Measurements from ENCODE around the gene TM9SF1. TPM values are rescaled to one million over a fixed set of nuclear protein-coding genes. Genes with fewer than 3 reads are reported as not detected.

TM9SF1 gene
- total and polyA plus RNA-seq, 2 experiments from 2014 or later: 12.6 to 27.5 TPM

DNA sequence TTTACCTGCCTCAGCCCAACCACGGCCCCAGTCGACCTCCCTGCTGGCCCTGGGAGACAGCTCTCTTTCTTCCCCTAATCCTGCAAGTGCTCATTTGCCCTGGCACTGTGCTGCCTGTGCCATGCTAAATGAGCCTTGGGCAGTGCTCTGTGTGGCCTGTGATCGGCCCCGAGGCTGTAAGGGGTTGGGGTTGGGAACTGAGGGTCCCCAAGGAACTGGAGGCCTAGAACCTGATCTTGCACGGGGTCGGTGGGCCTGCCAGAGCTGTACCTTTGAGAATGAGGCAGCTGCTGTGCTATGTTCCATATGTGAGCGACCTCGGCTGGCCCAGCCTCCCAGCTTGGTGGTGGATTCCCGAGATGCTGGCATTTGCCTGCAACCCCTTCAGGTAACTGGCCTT lies 45.2 kb downstream of the TM9SF1 start (continued):
- TF ChIP-seq, protein P1, sequence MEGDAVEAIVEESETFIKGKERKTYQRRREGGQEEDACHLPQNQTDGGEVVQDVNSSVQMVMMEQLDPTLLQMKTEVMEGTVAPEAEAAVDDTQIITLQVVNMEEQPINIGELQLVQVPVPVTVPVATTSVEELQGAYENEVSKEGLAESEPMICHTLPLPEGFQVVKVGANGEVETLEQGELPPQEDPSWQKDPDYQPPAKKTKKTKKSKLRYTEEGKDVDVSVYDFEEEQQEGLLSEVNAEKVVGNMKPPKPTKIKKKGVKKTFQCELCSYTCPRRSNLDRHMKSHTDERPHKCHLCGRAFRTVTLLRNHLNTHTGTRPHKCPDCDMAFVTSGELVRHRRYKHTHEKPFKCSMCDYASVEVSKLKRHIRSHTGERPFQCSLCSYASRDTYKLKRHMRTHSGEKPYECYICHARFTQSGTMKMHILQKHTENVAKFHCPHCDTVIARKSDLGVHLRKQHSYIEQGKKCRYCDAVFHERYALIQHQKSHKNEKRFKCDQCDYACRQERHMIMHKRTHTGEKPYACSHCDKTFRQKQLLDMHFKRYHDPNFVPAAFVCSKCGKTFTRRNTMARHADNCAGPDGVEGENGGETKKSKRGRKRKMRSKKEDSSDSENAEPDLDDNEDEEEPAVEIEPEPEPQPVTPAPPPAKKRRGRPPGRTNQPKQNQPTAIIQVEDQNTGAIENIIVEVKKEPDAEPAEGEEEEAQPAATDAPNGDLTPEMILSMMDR (conservative IDR thresholded peaks at IDR 0.05; ENCODE audit: low read depth in 2 of 2): no peak
- no peak for TF ChIP-seq POLR2AphosphoS5 (IDR thresholded peaks at IDR 0.05; ENCODE audit: low read depth)

DNA sequence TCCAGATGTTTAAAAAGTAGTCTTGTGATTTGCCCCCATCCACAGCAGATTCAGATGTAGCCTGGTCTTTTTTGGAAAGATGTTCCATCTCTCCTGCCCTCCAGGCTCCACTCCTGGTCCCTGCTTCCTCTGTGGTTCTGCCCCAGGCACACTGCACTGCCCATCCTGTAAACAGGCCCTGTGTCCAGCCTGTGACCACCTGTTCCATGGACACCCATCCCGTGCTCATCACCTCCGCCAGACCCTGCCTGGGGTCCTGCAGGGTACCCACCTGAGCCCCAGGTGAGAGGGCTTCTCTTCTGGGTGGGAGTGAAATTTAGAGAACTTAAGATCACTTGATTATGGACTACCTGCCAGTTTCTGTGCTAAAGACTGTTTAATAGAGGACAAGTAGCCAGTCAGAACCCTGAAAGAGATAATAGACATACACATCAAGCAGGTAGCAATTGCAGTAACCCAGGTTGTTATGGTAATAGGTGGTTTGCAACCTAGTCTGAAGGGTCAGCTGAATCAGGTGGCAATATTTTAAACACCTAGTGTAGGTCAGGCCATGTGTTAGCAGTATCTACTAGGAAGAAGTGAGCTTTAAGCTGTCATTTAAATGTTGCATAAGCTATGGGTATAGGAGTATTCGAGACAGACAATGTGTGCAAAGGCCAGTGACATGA lies 45.8 kb downstream of the TM9SF1 start:
- no peak for ATAC-seq
- no peak for DNase-seq (ENCODE audit: low spot score)
- no peak for TF ChIP-seq EZH2 (IDR thresholded peaks at IDR 0.05; ENCODE audit: low read depth, unreplicated experiment)
- TF ChIP-seq ZNF331 (CRISPR knock-in tag; IDR thresholded peaks at IDR 0.05; ENCODE audit: low read depth): no peak
- TF ChIP-seq NANOG (IDR thresholded peaks at IDR 0.05; ENCODE audit: borderline replicate concordance): no peak
- TF ChIP-seq, protein P2, sequence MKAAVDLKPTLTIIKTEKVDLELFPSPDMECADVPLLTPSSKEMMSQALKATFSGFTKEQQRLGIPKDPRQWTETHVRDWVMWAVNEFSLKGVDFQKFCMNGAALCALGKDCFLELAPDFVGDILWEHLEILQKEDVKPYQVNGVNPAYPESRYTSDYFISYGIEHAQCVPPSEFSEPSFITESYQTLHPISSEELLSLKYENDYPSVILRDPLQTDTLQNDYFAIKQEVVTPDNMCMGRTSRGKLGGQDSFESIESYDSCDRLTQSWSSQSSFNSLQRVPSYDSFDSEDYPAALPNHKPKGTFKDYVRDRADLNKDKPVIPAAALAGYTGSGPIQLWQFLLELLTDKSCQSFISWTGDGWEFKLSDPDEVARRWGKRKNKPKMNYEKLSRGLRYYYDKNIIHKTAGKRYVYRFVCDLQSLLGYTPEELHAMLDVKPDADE (IDR thresholded peaks at IDR 0.05): no peak
- TF ChIP-seq, protein P3, sequence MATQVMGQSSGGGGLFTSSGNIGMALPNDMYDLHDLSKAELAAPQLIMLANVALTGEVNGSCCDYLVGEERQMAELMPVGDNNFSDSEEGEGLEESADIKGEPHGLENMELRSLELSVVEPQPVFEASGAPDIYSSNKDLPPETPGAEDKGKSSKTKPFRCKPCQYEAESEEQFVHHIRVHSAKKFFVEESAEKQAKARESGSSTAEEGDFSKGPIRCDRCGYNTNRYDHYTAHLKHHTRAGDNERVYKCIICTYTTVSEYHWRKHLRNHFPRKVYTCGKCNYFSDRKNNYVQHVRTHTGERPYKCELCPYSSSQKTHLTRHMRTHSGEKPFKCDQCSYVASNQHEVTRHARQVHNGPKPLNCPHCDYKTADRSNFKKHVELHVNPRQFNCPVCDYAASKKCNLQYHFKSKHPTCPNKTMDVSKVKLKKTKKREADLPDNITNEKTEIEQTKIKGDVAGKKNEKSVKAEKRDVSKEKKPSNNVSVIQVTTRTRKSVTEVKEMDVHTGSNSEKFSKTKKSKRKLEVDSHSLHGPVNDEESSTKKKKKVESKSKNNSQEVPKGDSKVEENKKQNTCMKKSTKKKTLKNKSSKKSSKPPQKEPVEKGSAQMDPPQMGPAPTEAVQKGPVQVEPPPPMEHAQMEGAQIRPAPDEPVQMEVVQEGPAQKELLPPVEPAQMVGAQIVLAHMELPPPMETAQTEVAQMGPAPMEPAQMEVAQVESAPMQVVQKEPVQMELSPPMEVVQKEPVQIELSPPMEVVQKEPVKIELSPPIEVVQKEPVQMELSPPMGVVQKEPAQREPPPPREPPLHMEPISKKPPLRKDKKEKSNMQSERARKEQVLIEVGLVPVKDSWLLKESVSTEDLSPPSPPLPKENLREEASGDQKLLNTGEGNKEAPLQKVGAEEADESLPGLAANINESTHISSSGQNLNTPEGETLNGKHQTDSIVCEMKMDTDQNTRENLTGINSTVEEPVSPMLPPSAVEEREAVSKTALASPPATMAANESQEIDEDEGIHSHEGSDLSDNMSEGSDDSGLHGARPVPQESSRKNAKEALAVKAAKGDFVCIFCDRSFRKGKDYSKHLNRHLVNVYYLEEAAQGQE (IDR thresholded peaks at IDR 0.05; ENCODE audit: unreplicated experiment): no peak
- TF ChIP-seq, protein P1 (conservative IDR thresholded peaks at IDR 0.05; ENCODE audit: low read depth in 2 of 2): no peak
- TF ChIP-seq, protein P4, sequence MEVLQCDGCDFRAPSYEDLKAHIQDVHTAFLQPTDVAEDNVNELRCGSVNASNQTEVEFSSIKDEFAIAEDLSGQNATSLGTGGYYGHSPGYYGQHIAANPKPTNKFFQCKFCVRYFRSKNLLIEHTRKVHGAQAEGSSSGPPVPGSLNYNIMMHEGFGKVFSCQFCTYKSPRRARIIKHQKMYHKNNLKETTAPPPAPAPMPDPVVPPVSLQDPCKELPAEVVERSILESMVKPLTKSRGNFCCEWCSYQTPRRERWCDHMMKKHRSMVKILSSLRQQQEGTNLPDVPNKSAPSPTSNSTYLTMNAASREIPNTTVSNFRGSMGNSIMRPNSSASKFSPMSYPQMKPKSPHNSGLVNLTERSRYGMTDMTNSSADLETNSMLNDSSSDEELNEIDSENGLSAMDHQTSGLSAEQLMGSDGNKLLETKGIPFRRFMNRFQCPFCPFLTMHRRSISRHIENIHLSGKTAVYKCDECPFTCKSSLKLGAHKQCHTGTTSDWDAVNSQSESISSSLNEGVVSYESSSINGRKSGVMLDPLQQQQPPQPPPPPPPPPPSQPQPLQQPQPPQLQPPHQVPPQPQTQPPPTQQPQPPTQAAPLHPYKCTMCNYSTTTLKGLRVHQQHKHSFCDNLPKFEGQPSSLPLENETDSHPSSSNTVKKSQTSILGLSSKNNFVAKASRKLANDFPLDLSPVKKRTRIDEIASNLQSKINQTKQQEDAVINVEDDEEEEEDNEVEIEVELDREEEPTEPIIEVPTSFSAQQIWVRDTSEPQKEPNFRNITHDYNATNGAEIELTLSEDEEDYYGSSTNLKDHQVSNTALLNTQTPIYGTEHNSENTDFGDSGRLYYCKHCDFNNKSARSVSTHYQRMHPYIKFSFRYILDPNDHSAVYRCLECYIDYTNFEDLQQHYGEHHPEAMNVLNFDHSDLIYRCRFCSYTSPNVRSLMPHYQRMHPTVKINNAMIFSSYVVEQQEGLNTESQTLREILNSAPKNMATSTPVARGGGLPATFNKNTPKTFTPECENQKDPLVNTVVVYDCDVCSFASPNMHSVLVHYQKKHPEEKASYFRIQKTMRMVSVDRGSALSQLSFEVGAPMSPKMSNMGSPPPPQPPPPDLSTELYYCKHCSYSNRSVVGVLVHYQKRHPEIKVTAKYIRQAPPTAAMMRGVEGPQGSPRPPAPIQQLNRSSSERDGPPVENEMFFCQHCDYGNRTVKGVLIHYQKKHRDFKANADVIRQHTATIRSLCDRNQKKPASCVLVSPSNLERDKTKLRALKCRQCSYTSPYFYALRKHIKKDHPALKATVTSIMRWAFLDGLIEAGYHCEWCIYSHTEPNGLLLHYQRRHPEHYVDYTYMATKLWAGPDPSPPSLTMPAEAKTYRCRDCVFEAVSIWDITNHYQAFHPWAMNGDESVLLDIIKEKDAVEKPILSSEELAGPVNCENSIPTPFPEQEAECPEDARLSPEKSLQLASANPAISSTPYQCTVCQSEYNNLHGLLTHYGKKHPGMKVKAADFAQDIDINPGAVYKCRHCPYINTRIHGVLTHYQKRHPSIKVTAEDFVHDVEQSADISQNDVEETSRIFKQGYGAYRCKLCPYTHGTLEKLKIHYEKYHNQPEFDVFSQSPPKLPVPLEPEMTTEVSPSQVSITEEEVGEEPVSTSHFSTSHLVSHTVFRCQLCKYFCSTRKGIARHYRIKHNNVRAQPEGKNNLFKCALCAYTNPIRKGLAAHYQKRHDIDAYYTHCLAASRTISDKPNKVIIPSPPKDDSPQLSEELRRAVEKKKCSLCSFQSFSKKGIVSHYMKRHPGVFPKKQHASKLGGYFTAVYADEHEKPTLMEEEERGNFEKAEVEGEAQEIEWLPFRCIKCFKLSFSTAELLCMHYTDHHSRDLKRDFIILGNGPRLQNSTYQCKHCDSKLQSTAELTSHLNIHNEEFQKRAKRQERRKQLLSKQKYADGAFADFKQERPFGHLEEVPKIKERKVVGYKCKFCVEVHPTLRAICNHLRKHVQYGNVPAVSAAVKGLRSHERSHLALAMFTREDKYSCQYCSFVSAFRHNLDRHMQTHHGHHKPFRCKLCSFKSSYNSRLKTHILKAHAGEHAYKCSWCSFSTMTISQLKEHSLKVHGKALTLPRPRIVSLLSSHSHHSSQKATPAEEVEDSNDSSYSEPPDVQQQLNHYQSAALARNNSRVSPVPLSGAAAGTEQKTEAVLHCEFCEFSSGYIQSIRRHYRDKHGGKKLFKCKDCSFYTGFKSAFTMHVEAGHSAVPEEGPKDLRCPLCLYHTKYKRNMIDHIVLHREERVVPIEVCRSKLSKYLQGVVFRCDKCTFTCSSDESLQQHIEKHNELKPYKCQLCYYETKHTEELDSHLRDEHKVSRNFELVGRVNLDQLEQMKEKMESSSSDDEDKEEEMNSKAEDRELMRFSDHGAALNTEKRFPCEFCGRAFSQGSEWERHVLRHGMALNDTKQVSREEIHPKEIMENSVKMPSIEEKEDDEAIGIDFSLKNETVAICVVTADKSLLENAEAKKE (CRISPR knock-in tag; IDR thresholded peaks at IDR 0.05): no peak
- no peak for TF ChIP-seq STAT1 (IDR thresholded peaks at IDR 0.05; ENCODE audit: unreplicated experiment)

More for the DNA sequence above, 45.8 kb downstream of the TM9SF1 start:
- Mint-ChIP-seq H3K4me3 (peak overlapping the region; percentile 99; the same call in 2 of the 3 replicates), H3K36me3 (ENCODE audit: low read depth) (peaks cover 61% of the 10 kb centered on the region), H3K4me1 (peaks cover 21% of the 10 kb centered on the region), H3K27me3 (ENCODE audit: insufficient read depth, low read depth, poor library complexity) (peaks cover 11% of the 10 kb centered on the region), H3K9me3 (no peaks in the 10 kb centered on the region; the same call in 2 of the 3 replicates), H3K27ac (no peak overlapping the region)
- Histone ChIP-seq H3K36me3 (ENCODE audit: insufficient read depth) (peaks cover 31% of the 10 kb centered on the region), H3K4me3 (no peak overlapping the region), H3K4me2 (no peak overlapping the region), H3K27ac (ENCODE audit: low read depth) (no peak overlapping the region), H2AFZ (no peak overlapping the region), H3K27me3 (ENCODE audit: insufficient read depth) (no peaks in the 10 kb centered on the region), H3K4me1 (ENCODE audit: insufficient read depth) (peaks cover 12% of the 10 kb centered on the region), H3K79me2 (replicated peaks; ENCODE audit: insufficient read depth) (peaks cover 38% of the 10 kb centered on the region), H4K20me1 (replicated peaks; ENCODE audit: insufficient read depth) (peaks cover 7% of the 10 kb centered on the region; the same call in 1 of the 2 replicates), H3F3A (replicated peaks; ENCODE audit: low read depth) (no peaks in the 10 kb centered on the region), H3K9me2 (ENCODE audit: insufficient read depth) (no peaks in the 10 kb centered on the region)

Data from GM23338 (cell line).